Neural crest cell (in vitro differentiated cells): ENCODE measurements around the gene MGA. TPM values are rescaled to one million over a fixed set of nuclear protein-coding genes. Genes with fewer than 3 reads are reported as not detected.
"Not testable (repeated sequence)": the region's sequence is repeated elsewhere in the genome, so short reads cannot be mapped to it uniquely, and the experiment has no call there.

Source experiments
- DNase-seq: peaks from one replicate; pipeline ENCODE4 v3.0.0; 2021; ENCODE audit warnings: low read depth, mixed read lengths, low spot score
- H3K27ac Mint-ChIP-seq: one replicate; pipeline ENCODE4 v1.8.0; 2021; ENCODE audit warnings: mild to moderate bottlenecking, mixed read lengths; ENCODE audit not compliant: unreplicated experiment
- H3K27me3 Mint-ChIP-seq: 2 replicates; pipeline ENCODE4 v1.8.0; 2021; ENCODE audit warnings: low read depth, mild to moderate bottlenecking, mixed read lengths
- H3K36me3 Mint-ChIP-seq: 2 replicates; pipeline ENCODE4 v1.8.0; 2021; ENCODE audit warnings: low read depth, mild to moderate bottlenecking, mixed read lengths
- H3K4me1 Mint-ChIP-seq: 2 replicates; pipeline ENCODE4 v1.8.0; 2021; ENCODE audit warnings: mixed read lengths
- H3K4me3 Mint-ChIP-seq: one replicate; pipeline ENCODE4 v1.8.0; 2021; ENCODE audit warnings: mild to moderate bottlenecking, mixed read lengths
- H3K9me3 Mint-ChIP-seq: 2 replicates; pipeline ENCODE4 v1.8.0; 2021; ENCODE audit warnings: mixed read lengths
- total RNA-seq: library from RNA; stranded (reverse); gene quantifications from 2 replicates; pipeline ENCODE4 v1.2.1, GENCODE V29; 2021
- TF ChIP-seq, protein P1 (sequence below): fragments of 200-600 bp; sonication (generic); conservative IDR thresholded peaks from 2 replicates; pipeline ENCODE4 v1.5.0; 2021; ENCODE audit warnings: antibody characterized with exemption, mild to moderate bottlenecking

Gene MGA
- total RNA-seq, 1 donor from 2014 or later: 50.5 TPM

DNA sequence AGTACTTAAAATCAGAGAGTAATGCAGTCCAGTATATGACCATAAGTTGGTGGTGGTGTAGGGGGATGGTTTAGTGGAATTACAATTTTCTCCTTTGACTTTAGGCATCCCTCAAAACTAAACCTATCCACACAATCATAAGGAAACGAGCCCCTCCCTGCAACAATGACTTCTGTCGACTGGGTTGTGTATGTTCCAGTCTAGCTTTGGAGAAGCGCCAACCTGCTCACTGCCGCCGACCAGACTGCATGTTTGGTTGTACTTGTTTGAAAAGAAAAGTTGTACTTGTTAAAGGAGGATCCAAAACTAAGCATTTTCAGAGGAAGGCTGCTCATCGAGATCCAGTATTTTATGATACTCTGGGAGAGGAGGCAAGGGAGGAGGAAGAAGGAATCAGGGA is 52.8 kb downstream of the MGA start:
- Mint-ChIP-seq H3K9me3 (no peaks in the 10 kb centered on the region), H3K27ac (no peak overlapping the region), H3K4me3 (no peak overlapping the region), H3K4me1 (no peaks in the 10 kb centered on the region), H3K36me3 (peaks cover 11% of the 10 kb centered on the region), H3K27me3 (no peaks in the 10 kb centered on the region)
- DNase-seq: no peak
- TF ChIP-seq, protein P1, sequence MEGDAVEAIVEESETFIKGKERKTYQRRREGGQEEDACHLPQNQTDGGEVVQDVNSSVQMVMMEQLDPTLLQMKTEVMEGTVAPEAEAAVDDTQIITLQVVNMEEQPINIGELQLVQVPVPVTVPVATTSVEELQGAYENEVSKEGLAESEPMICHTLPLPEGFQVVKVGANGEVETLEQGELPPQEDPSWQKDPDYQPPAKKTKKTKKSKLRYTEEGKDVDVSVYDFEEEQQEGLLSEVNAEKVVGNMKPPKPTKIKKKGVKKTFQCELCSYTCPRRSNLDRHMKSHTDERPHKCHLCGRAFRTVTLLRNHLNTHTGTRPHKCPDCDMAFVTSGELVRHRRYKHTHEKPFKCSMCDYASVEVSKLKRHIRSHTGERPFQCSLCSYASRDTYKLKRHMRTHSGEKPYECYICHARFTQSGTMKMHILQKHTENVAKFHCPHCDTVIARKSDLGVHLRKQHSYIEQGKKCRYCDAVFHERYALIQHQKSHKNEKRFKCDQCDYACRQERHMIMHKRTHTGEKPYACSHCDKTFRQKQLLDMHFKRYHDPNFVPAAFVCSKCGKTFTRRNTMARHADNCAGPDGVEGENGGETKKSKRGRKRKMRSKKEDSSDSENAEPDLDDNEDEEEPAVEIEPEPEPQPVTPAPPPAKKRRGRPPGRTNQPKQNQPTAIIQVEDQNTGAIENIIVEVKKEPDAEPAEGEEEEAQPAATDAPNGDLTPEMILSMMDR: no peak

DNA sequence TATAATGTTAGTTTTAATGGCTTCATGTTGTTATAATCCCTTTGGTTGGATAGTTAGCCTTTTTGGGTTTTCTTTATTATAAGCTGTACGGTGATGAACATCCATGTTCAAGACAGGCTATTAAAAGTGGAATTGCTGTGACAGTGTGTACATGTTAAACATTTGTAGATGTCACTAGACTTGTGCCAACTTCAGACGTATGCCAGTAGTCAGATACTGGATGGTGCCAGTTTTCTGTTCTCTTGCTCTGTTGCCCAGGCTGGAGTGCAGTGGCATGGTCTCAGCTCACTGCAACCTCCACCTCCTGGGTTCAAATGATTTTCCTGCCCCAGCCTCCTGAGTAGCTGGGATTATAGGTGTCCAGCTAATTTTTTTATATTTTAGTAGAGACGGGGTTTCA is 54.1 kb downstream of the MGA start:
- Mint-ChIP-seq H3K4me1 (no peaks in the 10 kb centered on the region), H3K27ac (no peak overlapping the region), H3K9me3 (no peaks in the 10 kb centered on the region), H3K27me3 (no peaks in the 10 kb centered on the region), H3K4me3 (no peak overlapping the region), H3K36me3 (peaks cover 6% of the 10 kb centered on the region)
- no peak for DNase-seq
- TF ChIP-seq, protein P1: no peak

DNA sequence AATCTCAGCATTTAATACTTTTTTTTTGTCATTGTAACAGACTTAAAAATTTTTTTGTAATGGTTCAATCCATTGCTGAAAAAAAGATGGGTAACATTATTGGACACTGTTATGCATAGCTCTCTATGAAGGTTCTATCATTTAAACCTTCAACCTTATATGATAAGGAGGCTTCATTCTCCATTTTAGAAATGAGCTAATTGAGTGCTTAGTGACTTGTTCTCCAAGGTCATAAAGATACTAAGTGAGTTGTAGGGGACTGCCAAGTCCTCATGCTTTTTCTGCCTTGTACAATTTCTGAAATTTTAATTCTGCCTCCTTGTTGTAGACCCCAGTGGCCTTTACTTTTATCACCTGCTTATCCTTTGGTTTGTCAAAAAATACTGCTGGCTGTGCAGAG is 56.7 kb downstream of the MGA start:
- Mint-ChIP-seq H3K4me1 (no peaks in the 10 kb centered on the region), H3K9me3 (no peaks in the 10 kb centered on the region), H3K36me3 (peaks cover 9% of the 10 kb centered on the region), H3K4me3 (no peak overlapping the region), H3K27me3 (no peaks in the 10 kb centered on the region), H3K27ac (no peak overlapping the region)
- TF ChIP-seq, protein P1: no peak
- DNase-seq: no peak

DNA sequence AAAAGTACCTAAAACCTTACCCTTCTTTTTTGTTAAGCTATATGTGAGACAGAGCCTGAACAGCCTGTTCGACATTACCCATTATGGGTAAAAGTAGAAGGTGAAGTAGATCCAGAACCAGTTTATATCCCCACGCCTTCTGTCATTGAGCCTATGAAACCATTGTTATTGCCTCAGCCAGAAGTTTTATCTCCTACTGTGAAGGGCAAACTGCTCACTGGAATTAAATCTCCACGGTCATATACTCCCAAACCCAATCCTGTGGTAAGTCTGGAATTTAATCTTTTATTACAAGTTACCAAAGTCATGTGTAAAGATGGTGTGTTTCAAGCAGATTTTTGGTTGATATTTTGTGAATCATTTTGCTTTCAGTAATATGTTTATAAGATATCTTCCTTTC is 66.9 kb downstream of the MGA start:
- H3K4me3 Mint-ChIP-seq: no peak overlapping the region
- no peaks in the 10 kb centered on the region for H3K9me3 Mint-ChIP-seq
- no peak overlapping the region for H3K27ac Mint-ChIP-seq
- H3K27me3 Mint-ChIP-seq: no peaks in the 10 kb centered on the region
- TF ChIP-seq, protein P1: no peak
- no peaks in the 10 kb centered on the region for H3K36me3 Mint-ChIP-seq
- H3K4me1 Mint-ChIP-seq: no peaks in the 10 kb centered on the region
- DNase-seq: no peak

DNA sequence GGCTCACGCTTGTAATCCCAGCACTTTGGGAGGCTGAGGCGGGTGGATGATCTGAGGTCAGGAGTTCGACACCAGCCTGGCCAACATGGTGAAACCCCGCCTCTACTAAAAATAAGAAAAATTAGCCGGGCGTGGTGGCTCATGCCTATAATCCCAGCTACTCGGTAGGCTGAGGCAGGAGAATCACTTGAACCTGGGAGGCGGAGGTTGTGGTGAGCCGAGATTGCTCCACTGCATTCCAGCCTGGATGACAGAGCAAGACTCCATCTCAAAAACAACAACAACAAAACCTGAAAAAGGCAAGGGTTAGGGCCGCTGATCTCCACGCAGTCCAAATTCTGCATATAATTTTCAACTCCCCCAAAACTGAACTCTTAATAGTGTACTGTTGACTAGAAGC is 67.9 kb downstream of the MGA start:
- not testable (repeated sequence) for H3K27ac Mint-ChIP-seq, H3K4me1 Mint-ChIP-seq, H3K4me3 Mint-ChIP-seq, DNase-seq, H3K9me3 Mint-ChIP-seq, H3K27me3 Mint-ChIP-seq, H3K36me3 Mint-ChIP-seq

DNA sequence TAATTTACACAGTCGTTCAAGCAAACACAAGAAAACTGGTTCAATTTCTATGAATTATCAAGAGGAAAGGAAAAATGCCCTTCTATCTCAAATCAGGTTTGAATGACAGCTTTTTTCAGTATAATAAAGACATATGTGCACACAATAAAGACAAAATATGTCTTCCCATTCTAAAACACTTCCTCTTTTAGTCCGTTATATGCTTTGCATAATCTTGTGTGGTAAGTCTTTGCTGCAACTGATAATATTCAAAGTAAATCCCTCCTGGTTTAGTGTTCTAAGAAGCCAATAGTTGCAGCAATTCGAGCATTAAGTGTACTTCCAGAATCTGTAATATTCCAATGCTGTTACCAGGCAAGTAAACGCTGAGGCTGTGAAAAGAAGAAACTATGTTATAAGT is 70.3 kb downstream of the MGA start:
- TF ChIP-seq, protein P1: no peak
- peak overlapping the region; percentile 35 for H3K27ac Mint-ChIP-seq

More for the DNA sequence above, 70.3 kb downstream of the MGA start:
- no peak overlapping the region for H3K4me3 Mint-ChIP-seq
- H3K36me3 Mint-ChIP-seq: peaks cover 5% of the 10 kb centered on the region
- no peaks in the 10 kb centered on the region for H3K9me3 Mint-ChIP-seq
- no peak for DNase-seq
- H3K4me1 Mint-ChIP-seq: no peaks in the 10 kb centered on the region
- no peaks in the 10 kb centered on the region for H3K27me3 Mint-ChIP-seq
